Measurements from ENCODE around the gene NEUROG3. TPM values are rescaled to one million over a fixed set of nuclear protein-coding genes. Genes with fewer than 3 reads are reported as not detected.

NEUROG3 gene
- total and polyA plus RNA-seq, 2 of the 8 experiments (the other 6 are each of a cell fraction or from before 2014, with no cell fraction given) = 0.45 TPM; not detected in 1

DNA sequence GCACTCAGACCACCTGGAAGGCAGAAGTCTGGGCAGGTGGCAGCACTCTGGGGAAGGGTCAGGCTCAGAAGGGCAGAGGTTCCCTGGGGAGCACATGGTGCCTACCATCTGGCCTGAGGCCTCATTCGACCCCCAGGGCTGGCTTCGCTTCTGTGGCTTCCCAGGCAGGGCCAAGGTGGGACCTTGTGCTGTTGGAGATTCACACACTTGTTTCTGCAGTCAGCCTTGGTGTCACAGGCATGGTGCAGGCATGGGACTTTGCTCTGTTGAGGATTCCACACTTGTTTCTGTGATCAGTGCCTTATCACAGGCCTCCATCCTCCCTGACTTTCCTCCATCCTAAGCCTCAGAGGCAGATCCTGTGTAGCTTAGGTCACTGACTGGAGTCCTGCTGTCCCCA, 45.5 kb upstream of the NEUROG3 start (continued):
- TF ChIP-seq, protein P1, sequence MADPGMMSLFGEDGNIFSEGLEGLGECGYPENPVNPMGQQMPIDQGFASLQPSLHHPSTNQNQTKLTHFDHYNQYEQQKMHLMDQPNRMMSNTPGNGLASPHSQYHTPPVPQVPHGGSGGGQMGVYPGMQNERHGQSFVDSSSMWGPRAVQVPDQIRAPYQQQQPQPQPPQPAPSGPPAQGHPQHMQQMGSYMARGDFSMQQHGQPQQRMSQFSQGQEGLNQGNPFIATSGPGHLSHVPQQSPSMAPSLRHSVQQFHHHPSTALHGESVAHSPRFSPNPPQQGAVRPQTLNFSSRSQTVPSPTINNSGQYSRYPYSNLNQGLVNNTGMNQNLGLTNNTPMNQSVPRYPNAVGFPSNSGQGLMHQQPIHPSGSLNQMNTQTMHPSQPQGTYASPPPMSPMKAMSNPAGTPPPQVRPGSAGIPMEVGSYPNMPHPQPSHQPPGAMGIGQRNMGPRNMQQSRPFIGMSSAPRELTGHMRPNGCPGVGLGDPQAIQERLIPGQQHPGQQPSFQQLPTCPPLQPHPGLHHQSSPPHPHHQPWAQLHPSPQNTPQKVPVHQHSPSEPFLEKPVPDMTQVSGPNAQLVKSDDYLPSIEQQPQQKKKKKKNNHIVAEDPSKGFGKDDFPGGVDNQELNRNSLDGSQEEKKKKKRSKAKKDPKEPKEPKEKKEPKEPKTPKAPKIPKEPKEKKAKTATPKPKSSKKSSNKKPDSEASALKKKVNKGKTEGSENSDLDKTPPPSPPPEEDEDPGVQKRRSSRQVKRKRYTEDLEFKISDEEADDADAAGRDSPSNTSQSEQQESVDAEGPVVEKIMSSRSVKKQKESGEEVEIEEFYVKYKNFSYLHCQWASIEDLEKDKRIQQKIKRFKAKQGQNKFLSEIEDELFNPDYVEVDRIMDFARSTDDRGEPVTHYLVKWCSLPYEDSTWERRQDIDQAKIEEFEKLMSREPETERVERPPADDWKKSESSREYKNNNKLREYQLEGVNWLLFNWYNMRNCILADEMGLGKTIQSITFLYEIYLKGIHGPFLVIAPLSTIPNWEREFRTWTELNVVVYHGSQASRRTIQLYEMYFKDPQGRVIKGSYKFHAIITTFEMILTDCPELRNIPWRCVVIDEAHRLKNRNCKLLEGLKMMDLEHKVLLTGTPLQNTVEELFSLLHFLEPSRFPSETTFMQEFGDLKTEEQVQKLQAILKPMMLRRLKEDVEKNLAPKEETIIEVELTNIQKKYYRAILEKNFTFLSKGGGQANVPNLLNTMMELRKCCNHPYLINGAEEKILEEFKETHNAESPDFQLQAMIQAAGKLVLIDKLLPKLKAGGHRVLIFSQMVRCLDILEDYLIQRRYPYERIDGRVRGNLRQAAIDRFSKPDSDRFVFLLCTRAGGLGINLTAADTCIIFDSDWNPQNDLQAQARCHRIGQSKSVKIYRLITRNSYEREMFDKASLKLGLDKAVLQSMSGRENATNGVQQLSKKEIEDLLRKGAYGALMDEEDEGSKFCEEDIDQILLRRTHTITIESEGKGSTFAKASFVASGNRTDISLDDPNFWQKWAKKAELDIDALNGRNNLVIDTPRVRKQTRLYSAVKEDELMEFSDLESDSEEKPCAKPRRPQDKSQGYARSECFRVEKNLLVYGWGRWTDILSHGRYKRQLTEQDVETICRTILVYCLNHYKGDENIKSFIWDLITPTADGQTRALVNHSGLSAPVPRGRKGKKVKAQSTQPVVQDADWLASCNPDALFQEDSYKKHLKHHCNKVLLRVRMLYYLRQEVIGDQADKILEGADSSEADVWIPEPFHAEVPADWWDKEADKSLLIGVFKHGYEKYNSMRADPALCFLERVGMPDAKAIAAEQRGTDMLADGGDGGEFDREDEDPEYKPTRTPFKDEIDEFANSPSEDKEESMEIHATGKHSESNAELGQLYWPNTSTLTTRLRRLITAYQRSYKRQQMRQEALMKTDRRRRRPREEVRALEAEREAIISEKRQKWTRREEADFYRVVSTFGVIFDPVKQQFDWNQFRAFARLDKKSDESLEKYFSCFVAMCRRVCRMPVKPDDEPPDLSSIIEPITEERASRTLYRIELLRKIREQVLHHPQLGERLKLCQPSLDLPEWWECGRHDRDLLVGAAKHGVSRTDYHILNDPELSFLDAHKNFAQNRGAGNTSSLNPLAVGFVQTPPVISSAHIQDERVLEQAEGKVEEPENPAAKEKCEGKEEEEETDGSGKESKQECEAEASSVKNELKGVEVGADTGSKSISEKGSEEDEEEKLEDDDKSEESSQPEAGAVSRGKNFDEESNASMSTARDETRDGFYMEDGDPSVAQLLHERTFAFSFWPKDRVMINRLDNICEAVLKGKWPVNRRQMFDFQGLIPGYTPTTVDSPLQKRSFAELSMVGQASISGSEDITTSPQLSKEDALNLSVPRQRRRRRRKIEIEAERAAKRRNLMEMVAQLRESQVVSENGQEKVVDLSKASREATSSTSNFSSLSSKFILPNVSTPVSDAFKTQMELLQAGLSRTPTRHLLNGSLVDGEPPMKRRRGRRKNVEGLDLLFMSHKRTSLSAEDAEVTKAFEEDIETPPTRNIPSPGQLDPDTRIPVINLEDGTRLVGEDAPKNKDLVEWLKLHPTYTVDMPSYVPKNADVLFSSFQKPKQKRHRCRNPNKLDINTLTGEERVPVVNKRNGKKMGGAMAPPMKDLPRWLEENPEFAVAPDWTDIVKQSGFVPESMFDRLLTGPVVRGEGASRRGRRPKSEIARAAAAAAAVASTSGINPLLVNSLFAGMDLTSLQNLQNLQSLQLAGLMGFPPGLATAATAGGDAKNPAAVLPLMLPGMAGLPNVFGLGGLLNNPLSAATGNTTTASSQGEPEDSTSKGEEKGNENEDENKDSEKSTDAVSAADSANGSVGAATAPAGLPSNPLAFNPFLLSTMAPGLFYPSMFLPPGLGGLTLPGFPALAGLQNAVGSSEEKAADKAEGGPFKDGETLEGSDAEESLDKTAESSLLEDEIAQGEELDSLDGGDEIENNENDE (IDR thresholded peaks at IDR 0.05; ENCODE audit: insufficient replicate concordance, low read length) = no peak
- TF ChIP-seq RXRA (IDR thresholded peaks at IDR 0.05; ENCODE audit: insufficient read depth, low read depth, low read length) = no peak
